HG03196 (cell line): ENCODE results near the gene ELK3.
"Not testable (repeated sequence)": the region's sequence is repeated elsewhere in the genome, so short reads cannot be mapped to it uniquely, and the experiment has no call there.

Source experiments
- ATAC-seq: cut with Tn5 transposase; IDR thresholded peaks from one replicate; pipeline ENCODE4 v1.9.1; 2021; ENCODE audit not compliant: unreplicated experiment

The ELK3 gene

DNA sequence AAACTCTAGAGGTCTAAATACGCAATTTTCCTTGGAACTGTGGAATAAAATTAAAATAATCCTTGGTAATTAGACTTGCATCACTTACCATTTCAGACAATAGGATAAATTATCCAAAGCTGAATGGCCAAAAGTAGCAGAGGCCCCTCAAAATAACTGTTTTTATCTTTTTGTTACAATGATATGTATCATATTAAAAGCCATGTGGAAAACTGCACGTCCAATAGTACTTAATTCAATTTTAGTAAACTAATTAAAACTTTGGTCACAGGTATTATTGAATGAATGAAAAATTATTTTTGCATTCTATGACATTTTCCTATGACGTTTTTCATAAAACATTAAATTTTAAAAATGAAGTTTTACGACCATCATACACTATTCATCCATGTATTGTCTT lies 107.6 kb downstream of the ELK3 start:
- no peak for ATAC-seq

DNA sequence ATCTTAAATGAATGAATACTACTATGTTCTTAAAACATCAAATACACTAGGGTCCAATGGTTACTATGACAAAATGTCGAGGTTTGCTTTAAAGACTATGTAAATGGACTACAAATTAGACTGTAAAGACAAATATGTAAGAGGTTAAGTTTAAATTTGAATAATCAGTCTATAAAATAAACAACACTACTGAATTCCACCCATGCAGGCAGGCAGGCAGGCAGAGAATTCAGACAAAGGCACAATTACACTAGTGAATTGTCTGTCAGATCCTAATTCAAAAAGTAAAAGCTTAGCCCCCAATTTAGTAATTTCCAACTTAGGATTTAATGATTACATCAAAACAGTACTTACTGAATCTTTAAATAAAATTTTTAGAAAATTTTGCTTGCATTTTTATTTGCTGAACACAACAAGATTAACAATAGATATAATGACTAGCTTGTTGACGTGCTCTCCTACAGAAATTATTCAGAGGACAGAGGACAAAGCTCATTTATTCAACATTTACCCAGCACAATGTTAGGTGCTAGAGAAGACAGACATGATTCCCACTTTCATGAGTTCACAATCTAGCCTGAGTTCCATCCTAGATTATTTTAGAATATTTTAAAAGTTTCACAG lies 108.6 kb downstream of the ELK3 start:
- ATAC-seq: no peak

GRCh38 chr12:96303653-96304052 lies 109.5 kb downstream of the ELK3 start:
- no peak for ATAC-seq

GRCh38 chr12:96305665-96306064 lies 111.5 kb downstream of the ELK3 start:
- no peak for ATAC-seq

- ATAC-seq: no peak
Observed at GRCh38 chr12:96308881-96309280, 114.7 kb downstream of the ELK3 start.

DNA sequence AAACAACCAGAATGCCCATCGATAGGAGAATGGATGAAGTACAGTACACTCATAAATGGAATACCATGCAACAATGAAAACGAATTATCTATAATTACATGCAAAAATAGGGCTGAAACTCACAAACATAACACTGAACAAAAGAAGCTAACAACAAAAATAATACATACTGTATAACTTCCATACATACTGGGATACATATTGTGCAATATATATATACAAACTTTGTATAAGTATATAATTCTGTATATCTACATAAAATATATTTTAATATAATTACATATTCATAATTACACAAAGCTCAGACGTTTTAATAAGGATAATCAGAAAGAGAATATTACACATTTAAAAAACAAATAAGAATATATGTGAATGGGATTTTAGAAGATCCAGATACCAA lies 115.9 kb downstream of the ELK3 start:
- ATAC-seq: no peak

- ATAC-seq: no peak
Observed at GRCh38 chr12:96311191-96311590, 117.0 kb downstream of the ELK3 start.

DNA sequence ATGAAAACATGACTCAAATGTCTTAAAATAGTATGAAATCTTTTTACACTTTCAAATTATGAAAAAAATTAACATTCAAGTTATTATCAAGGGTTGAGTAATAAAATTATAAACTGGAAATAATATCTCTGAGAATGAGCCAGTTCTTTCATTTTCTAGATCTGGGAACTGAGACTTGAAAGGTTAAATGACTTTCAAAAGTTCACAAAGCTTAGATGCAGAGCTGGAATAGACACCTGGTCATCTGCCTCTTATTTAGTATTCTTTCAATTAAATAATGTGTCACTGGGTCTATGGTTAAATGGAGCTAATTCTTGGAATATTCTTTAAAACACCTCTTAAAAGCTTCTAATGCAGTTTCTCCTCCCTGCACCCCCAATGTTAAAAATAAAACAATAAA lies 119.4 kb downstream of the ELK3 start:
- ATAC-seq: no peak

DNA sequence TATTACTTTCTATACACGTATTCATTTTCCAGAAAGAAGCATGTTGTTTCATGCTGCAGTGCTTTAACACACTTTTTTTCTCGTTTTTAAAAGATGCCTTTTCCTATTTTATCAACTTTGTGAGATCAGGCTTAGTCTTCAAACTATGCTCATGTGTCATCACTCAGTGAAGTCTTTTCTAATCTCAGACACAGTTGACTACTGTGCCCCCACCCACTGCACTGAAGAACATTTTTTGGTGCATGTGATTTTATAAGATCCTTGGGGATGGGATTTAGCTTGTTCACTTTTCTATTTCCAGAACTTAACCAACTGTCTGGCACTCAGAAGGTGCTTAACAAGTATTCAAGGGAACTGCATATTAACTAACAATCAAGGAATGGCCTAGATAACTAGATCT lies 120.5 kb downstream of the ELK3 start:
- no peak for ATAC-seq

GRCh38 chr12:96315741-96316481 lies 121.7 kb downstream of the ELK3 start:
- ATAC-seq: not testable (repeated sequence)

GRCh38 chr12:96317801-96318200 lies 123.6 kb downstream of the ELK3 start:
- not testable (repeated sequence) for ATAC-seq
